Activated naive CD4-positive, alpha-beta T cell treated with anti-CD3 and anti-CD28 coated beads, Interleukin-2, amount 50 U/mL, for 24 hours (primary cell): ENCODE results near the gene CDK19.

Experiments used
- H3K27ac Mint-ChIP-seq: one replicate; pipeline ENCODE4 v1.8.0; 2021; ENCODE audit warnings: mild to moderate bottlenecking, mixed read lengths
- H3K27me3 Mint-ChIP-seq: one replicate; pipeline ENCODE4 v1.8.0; 2021; ENCODE audit warnings: mixed read lengths
- H3K36me3 Mint-ChIP-seq: one replicate; pipeline ENCODE4 v1.8.0; 2021; ENCODE audit warnings: mixed read lengths
- H3K4me1 Mint-ChIP-seq: one replicate; pipeline ENCODE4 v1.8.0; 2021; ENCODE audit warnings: mixed read lengths
- H3K4me3 Mint-ChIP-seq: one replicate; pipeline ENCODE4 v1.8.0; 2021; ENCODE audit warnings: mild to moderate bottlenecking, mixed read lengths
- H3K9me3 Mint-ChIP-seq: one replicate; pipeline ENCODE4 v1.8.0; 2021; ENCODE audit warnings: mixed read lengths

Gene CDK19

GRCh38 chr6:110561008-110561396 is 254.3 kb downstream of the CDK19 start:
- Mint-ChIP-seq H3K36me3 (no peaks in the 10 kb centered on the region), H3K4me1 (peaks cover 24% of the 10 kb centered on the region), H3K27me3 (no peaks in the 10 kb centered on the region), H3K4me3 (peak overlapping the region; percentile 21), H3K9me3 (no peaks in the 10 kb centered on the region), H3K27ac (no peak overlapping the region)

GRCh38 chr6:110560239-110561007 is 254.8 kb downstream of the CDK19 start:
- no peaks in the 10 kb centered on the region for H3K36me3 Mint-ChIP-seq
- peaks cover 24% of the 10 kb centered on the region for H3K4me1 Mint-ChIP-seq
- H3K4me3 Mint-ChIP-seq, result peak overlapping the region; percentile 21
- no peaks in the 10 kb centered on the region for H3K27me3 Mint-ChIP-seq
- no peaks in the 10 kb centered on the region for H3K9me3 Mint-ChIP-seq
- no peak overlapping the region for H3K27ac Mint-ChIP-seq
